Lower leg skin (tissue), 3 donors: ENCODE measurements around the gene CSMD2.

Experiments used
- POLR2A ChIP-seq, 2 donors: fragments of 450-650 bp; IDR thresholded peaks; one replicate each; pipeline ENCODE4 v1.6.1; 2016 to 2017; ENCODE audit warnings: antibody characterized with exemption in 2 of 2, mild to moderate bottlenecking in 1 of 2, moderate library complexity in 1 of 2
- TF ChIP-seq, protein P1 (sequence below), 3 donors: fragments of 450-650 bp; IDR thresholded peaks; one replicate each; pipeline ENCODE4 v1.5.1; 2016; ENCODE audit warnings: antibody characterized with exemption in 3 of 3, mild to moderate bottlenecking in 3 of 3, moderate library complexity in 2 of 3

DNA sequence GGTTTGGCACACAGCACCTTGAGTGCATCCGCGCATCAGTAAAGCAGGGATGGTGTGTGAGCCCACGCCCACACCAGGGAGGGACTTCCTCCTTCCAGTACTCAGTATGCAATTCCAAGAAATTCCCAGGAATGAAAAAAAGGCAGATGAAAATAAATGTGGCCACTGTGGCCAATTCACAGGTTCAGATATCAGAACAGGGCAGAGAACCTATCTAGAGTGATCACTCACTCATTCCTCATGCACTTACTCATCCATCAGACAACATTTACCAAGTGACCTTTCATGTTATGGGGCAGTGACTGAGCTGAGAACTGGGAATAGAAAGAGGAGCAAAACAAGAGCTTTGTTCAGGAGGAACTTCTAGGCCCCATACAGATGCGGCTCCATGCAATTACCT, 578.9 kb downstream of the CSMD2 start:
- no peak for TF ChIP-seq POLR2A (IDR thresholded peaks at IDR 0.05)
- TF ChIP-seq, protein P1, sequence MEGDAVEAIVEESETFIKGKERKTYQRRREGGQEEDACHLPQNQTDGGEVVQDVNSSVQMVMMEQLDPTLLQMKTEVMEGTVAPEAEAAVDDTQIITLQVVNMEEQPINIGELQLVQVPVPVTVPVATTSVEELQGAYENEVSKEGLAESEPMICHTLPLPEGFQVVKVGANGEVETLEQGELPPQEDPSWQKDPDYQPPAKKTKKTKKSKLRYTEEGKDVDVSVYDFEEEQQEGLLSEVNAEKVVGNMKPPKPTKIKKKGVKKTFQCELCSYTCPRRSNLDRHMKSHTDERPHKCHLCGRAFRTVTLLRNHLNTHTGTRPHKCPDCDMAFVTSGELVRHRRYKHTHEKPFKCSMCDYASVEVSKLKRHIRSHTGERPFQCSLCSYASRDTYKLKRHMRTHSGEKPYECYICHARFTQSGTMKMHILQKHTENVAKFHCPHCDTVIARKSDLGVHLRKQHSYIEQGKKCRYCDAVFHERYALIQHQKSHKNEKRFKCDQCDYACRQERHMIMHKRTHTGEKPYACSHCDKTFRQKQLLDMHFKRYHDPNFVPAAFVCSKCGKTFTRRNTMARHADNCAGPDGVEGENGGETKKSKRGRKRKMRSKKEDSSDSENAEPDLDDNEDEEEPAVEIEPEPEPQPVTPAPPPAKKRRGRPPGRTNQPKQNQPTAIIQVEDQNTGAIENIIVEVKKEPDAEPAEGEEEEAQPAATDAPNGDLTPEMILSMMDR (IDR thresholded peaks at IDR 0.05) = no peak
